ENCODE results near the gene ST3GAL6. TPM values are rescaled to one million over a fixed set of nuclear protein-coding genes. Genes with fewer than 3 reads are reported as not detected.

Gene ST3GAL6
- total RNA-seq, 6 experiments from 2014 or later, result 17.8 to 69.6 (median 31.5) TPM

DNA sequence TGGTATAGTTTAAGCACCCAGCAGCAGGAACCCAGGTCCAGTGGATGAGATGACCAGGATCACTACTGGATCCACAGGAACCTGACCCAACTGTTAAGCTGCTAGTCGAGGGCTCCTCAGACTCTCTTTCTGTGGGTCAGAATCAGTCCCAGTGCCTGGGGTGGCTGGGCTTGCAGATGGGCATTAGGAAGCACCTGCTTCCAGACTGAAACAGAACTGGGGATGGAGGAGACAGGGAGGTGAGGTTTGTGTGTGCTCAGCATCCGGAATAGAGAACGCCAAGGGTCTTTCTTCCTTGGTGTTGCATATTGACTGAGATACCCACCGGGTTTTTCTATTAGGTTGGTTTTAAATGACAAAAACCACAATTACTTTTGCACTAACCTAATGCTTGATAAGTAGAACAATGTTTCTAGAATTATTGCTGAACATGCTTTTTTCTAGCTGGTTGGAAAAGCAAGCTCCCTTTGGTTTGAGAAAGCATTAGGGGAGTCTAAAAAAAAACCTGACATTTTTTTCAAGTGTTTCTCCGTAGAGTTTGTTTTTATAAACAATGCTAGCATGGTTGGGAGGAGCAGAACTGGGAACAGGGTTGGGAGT, 779 bp downstream of the ST3GAL6 start:
- peak overlapping the region; percentile 3 to 18 (median 5) for H3K4me3 ChIP-seq
- ATAC-seq (peak in 2 of 4 donors; percentile 4 to 5), DNase-seq (no peak)
- H3K9me3 ChIP-seq, result no peaks in the 10 kb centered on the region
- H3K36me3 ChIP-seq, result no peaks in the 10 kb centered on the region
- TF ChIP-seq CTCF (IDR thresholded peaks at IDR 0.05) (no peak), POLR2A (IDR thresholded peaks at IDR 0.05) (no peak)
- intact Hi-C loops (cut with DNase I), result no loop called here
- H3K27ac ChIP-seq, result peak overlapping the region in 1 of 3 donors; percentile 10
- H3K27me3 ChIP-seq, result no peaks in the 10 kb centered on the region
- WGBS (ENCODE audit: insufficient coverage, low coverage, low lambda C conversion rate, missing lambda C conversion rate), result 57% methylated on average over 5 of the region's 5 CpGs
- H3K4me1 ChIP-seq, result peaks cover 0 to 46% (median 23%) of the 10 kb centered on the region in 4 donors

- H3K4me1 ChIP-seq, result peaks cover 0 to 43% (median 22%) of the 10 kb centered on the region in 4 donors
- ATAC-seq, result peak in 3 of 4 donors; percentile 5 to 44 (median 7)
- H3K27me3 ChIP-seq, result no peaks in the 10 kb centered on the region
- H3K4me3 ChIP-seq, result no peak overlapping the region
- H3K9me3 ChIP-seq, result no peaks in the 10 kb centered on the region
- 43% methylated on average over 4 of the region's 4 CpGs for WGBS (ENCODE audit: insufficient coverage, low coverage, low lambda C conversion rate, missing lambda C conversion rate)
- intact Hi-C loops (cut with DNase I), result no loop called here
- no peak for TF ChIP-seq CTCF (IDR thresholded peaks at IDR 0.05)
- no peaks in the 10 kb centered on the region for H3K36me3 ChIP-seq
- H3K27ac ChIP-seq, result no peak overlapping the region
- DNase-seq, result no peak
Observed at GRCh38 chr3:98764472-98764884, 1.3 kb downstream of the ST3GAL6 start.

DNA sequence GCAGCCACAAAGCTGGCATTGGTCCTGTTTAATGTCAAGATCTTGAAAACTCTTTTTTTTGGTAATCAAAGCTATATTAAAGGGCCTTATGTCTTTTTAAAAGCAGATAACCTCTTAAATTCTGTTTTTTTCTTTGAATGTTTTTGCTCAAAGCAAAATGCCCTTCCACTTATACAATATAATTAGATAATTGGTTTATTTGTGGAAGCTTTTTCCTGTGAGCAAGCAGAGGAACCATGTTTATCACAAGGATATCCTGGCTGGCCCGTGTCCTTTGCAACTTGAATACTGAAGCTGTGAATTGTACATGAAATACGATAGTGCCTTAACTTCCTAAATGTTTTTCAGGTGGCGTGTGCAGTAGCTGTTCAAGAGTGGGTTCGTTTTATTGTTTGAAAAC, 2.6 kb downstream of the ST3GAL6 start:
- DNase-seq, result no peak

DNA sequence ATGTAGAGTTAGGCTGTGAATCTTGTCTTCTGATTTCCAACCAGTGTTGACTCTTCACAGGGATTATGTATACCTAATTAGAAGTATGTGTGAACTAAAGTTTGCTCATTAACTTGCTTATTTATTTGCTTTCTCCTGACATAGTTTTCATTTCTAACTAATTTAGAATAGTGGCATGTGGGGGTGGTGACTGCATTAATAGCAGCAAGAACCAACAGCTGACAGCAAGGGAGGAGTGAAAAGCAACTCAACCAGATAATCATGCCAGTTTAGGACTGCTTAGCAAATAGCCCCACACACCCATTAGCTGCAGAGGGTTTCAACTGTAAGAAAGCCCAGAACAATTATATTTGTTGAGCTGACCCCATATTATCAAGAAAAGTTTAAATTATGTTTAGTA, 3.8 kb downstream of the ST3GAL6 start:
- Histone ChIP-seq H3K27me3 (no peaks in the 10 kb centered on the region), H3K4me3 (no peak overlapping the region), H3K36me3 (peaks cover 0 to 3% (median 0%) of the 10 kb centered on the region in 4 donors), H3K4me1 (peaks cover 0 to 32% (median 17%) of the 10 kb centered on the region in 4 donors), H3K27ac (no peak overlapping the region), H3K9me3 (no peaks in the 10 kb centered on the region)
- intact Hi-C loops (cut with DNase I), result no loop called here
- ATAC-seq (no peak), DNase-seq (no peak)
- TF ChIP-seq POLR2A (IDR thresholded peaks at IDR 0.05) (no peak), CTCF (IDR thresholded peaks at IDR 0.05) (no peak)

More for the DNA sequence above, 2.6 kb downstream of the ST3GAL6 start:
- TF ChIP-seq POLR2A (IDR thresholded peaks at IDR 0.05) (no peak), CTCF (IDR thresholded peaks at IDR 0.05) (no peak)
- intact Hi-C loops (cut with DNase I), result no loop called here
- H3K4me1 ChIP-seq, result peaks cover 0 to 37% (median 20%) of the 10 kb centered on the region in 4 donors
- H3K27me3 ChIP-seq, result no peaks in the 10 kb centered on the region
- no peak overlapping the region for H3K27ac ChIP-seq
- H3K36me3 ChIP-seq, result no peaks in the 10 kb centered on the region
- ATAC-seq, result peak in 2 of 4 donors; percentile 14 to 57
- no peak overlapping the region for H3K4me3 ChIP-seq
- WGBS (ENCODE audit: insufficient coverage, low coverage, low lambda C conversion rate, missing lambda C conversion rate), result 70% methylated on average over 4 of the region's 4 CpGs
- no peaks in the 10 kb centered on the region for H3K9me3 ChIP-seq
